GM12801 (cell line): ENCODE data around the gene COL6A5.

Experiments used
- CTCF ChIP-seq: IDR thresholded peaks from one replicate; pipeline ENCODE4 v1.5.1; 2011; ENCODE audit warnings: control low read depth; ENCODE audit not compliant: insufficient read length; ENCODE audit errors: extremely low read depth

Gene COL6A5

GRCh38 chr3:130507746-130508145 is 162.3 kb downstream of the COL6A5 start:
- no peak for TF ChIP-seq CTCF

GRCh38 chr3:130509008-130509407 is 163.5 kb downstream of the COL6A5 start:
- no peak for TF ChIP-seq CTCF

- TF ChIP-seq CTCF = no peak
Measured at GRCh38 chr3:130514681-130515080, 169.2 kb downstream of the COL6A5 start.

- TF ChIP-seq CTCF = no peak
Measured at GRCh38 chr3:130515755-130516154, 170.3 kb downstream of the COL6A5 start.

- TF ChIP-seq CTCF = no peak
Measured at GRCh38 chr3:130516645-130517512, 171.4 kb downstream of the COL6A5 start, which contains the start of gene COL6A6. COL6A6 (plus strand) TSS chr3:130517177; CDS start chr3:130560365, 43,188 bp downstream.

- TF ChIP-seq CTCF = no peak
Measured at GRCh38 chr3:130517602-130518001, 172.1 kb downstream of the COL6A5 start.

- TF ChIP-seq CTCF = no peak
Measured at GRCh38 chr3:130519754-130520153, 174.3 kb downstream of the COL6A5 start.
